CD4-positive, alpha-beta T cell treated with Interleukin-15 for 1 hour (primary cell): ENCODE measurements around the gene OBP2B.
"Not testable (repeated sequence)": the region's sequence is repeated elsewhere in the genome, so short reads cannot be mapped to it uniquely, and the experiment has no call there.

Source experiments
- DNase-seq: peaks from one replicate; pipeline ENCODE4 v3.0.0-alpha.2; 2020

The OBP2B gene

GRCh38 chr9:133208880-133209300 is at the start of gene OBP2B:
TSS of gene OBP2B (minus strand) at chr9:133209250. CDS start at chr9:133209199, 51 bp downstream.
- not testable (repeated sequence) for DNase-seq

- DNase-seq = no peak
Measured at GRCh38 chr9:133258061-133259015, 49.3 kb upstream of the OBP2B start.

GRCh38 chr9:133257465-133257956 is 48.5 kb upstream of the OBP2B start:
- DNase-seq = no peak

GRCh38 chr9:133256686-133257091 is 47.6 kb upstream of the OBP2B start:
- no peak for DNase-seq

GRCh38 chr9:133256136-133256461 is 47.0 kb upstream of the OBP2B start:
- DNase-seq = no peak

- no peak for DNase-seq
Measured at GRCh38 chr9:133255371-133256135, 46.5 kb upstream of the OBP2B start.

- no peak for DNase-seq
Measured at GRCh38 chr9:133254471-133254870, 45.4 kb upstream of the OBP2B start.

- no peak for DNase-seq
Measured at GRCh38 chr9:133253268-133253667, 44.2 kb upstream of the OBP2B start.

- DNase-seq = peak; percentile 27
Measured at GRCh38 chr9:133252301-133253020, 43.4 kb upstream of the OBP2B start.

- DNase-seq = peak; percentile 25
Measured at GRCh38 chr9:133251773-133252172, 42.7 kb upstream of the OBP2B start.

GRCh38 chr9:133251221-133251620 is 42.2 kb upstream of the OBP2B start:
- DNase-seq = not testable (repeated sequence)

- no peak for DNase-seq
Measured at GRCh38 chr9:133250741-133251170, 41.7 kb upstream of the OBP2B start.

GRCh38 chr9:133249337-133249736 is 40.3 kb upstream of the OBP2B start:
- DNase-seq = no peak

- DNase-seq = no peak
Measured at GRCh38 chr9:133248726-133249295, 39.8 kb upstream of the OBP2B start.

- DNase-seq = no peak
Measured at GRCh38 chr9:133247632-133248031, 38.6 kb upstream of the OBP2B start.

- DNase-seq = no peak
Measured at GRCh38 chr9:133246991-133247390, 37.9 kb upstream of the OBP2B start.

- no peak for DNase-seq
Measured at GRCh38 chr9:133246562-133246961, 37.5 kb upstream of the OBP2B start.

- no peak for DNase-seq
Measured at GRCh38 chr9:133242991-133243390, 33.9 kb upstream of the OBP2B start.

GRCh38 chr9:133242241-133242640 is 33.2 kb upstream of the OBP2B start:
- no peak for DNase-seq

GRCh38 chr9:133239533-133240090 is 30.6 kb upstream of the OBP2B start:
- DNase-seq = no peak

- DNase-seq = peak; percentile 77
Measured at GRCh38 chr9:133238851-133239532, 29.9 kb upstream of the OBP2B start.
